K562 (cell line): Measurements from ENCODE around the gene DYRK1A. TPM values are rescaled to one million over a fixed set of nuclear protein-coding genes. Genes with fewer than 3 reads are reported as not detected.

Experiments used
- CGGBP1 ChIP-seq: fragments of 250-450 bp; sonication (Bioruptor Pico); IDR thresholded peaks from 2 replicates; pipeline ENCODE4 v1.9.0; 2021; ENCODE audit warnings: mild to moderate bottlenecking
- CLOCK ChIP-seq: fragments of 250-450 bp; sonication (Bioruptor Pico); IDR thresholded peaks from 2 replicates; pipeline ENCODE4 v1.4.0; 2020; ENCODE audit warnings: mild to moderate bottlenecking, moderate library complexity, borderline replicate concordance
- HINFP ChIP-seq: fragments of 450-650 bp; conservative IDR thresholded peaks from 2 replicates; pipeline ENCODE4 v1.6.1; 2016; ENCODE audit warnings: missing genetic modification characterization, low read depth, mild to moderate bottlenecking, control low read depth, missing compliant biosample characterization
- KLF10 ChIP-seq: fragments of 250-450 bp; sonication (Bioruptor Pico); IDR thresholded peaks from 2 replicates; pipeline ENCODE4 v1.6.1; 2021; ENCODE audit warnings: matching md5 sums
- MAFF ChIP-seq: IDR thresholded peaks from 2 replicates; pipeline ENCODE4 v1.6.1; 2012; ENCODE audit warnings: low read length, improper control_type of control experiment
- MAX ChIP-seq: sonication (generic); formaldehyde crosslinking; IDR thresholded peaks from 2 replicates; pipeline ENCODE4 v1.9.0; 2022; ENCODE audit warnings: mild to moderate bottlenecking, missing genetic modification reagents
- NFIX ChIP-seq: fragments of 250-450 bp; sonication (Bioruptor Pico); IDR thresholded peaks from 2 replicates; pipeline ENCODE4 v1.4.0; 2020; ENCODE audit warnings: low read depth, mild to moderate bottlenecking, moderate library complexity
- NFYB ChIP-seq: IDR thresholded peaks from 2 replicates; pipeline ENCODE4 v1.6.1; 2011; ENCODE audit warnings: mild to moderate bottlenecking, moderate library complexity; ENCODE audit not compliant: insufficient read length; ENCODE audit errors: extremely low read depth
- NR2C2 ChIP-seq, 2 experiments: fragments of 200-800 bp in 1 of 2; sonication (Bioruptor generic) in 1 of 2; sonication (generic) in 1 of 2; formaldehyde crosslinking in 1 of 2; IDR thresholded peaks; 2 replicates each; pipeline versions ENCODE4 v1.6.1 to v1.8.0; 2016 to 2022; ENCODE audit warnings: mild to moderate bottlenecking in 1 of 2, missing compliant biosample characterization in 1 of 2, missing genetic modification characterization in 1 of 2, missing genetic modification reagents in 1 of 2
- NRF1 ChIP-seq, 2 experiments: fragments of 450-650 bp; IDR thresholded peaks in 1 of 2; conservative IDR thresholded peaks in 1 of 2; 2 replicates each; pipeline ENCODE4 v1.6.1; 2014; ENCODE audit warnings: mild to moderate bottlenecking in 2 of 2
- OTX1 ChIP-seq: fragments of 450-650 bp; formaldehyde crosslinking; IDR thresholded peaks from 2 replicates; pipeline ENCODE4 v1.4.0; 2022; ENCODE audit warnings: mild to moderate bottlenecking
- PTBP1 ChIP-seq: fragments of 200-400 bp; formaldehyde crosslinking; IDR thresholded peaks from 2 replicates; pipeline ENCODE4 v1.6.1; 2017; ENCODE audit warnings: low read depth, low read length
- ZBTB9 ChIP-seq: fragments of 450-650 bp; formaldehyde crosslinking; IDR thresholded peaks from 2 replicates; pipeline ENCODE4 v1.4.0; 2020; ENCODE audit warnings: mild to moderate bottlenecking, moderate library complexity
- ZNF175 ChIP-seq: fragments of 200-800 bp; sonication (Bioruptor generic); IDR thresholded peaks from 2 replicates; pipeline ENCODE4 v1.6.1; 2016; ENCODE audit warnings: low read depth, mild to moderate bottlenecking, missing genetic modification characterization, missing compliant biosample characterization
- ZNF239 ChIP-seq: fragments of 250-450 bp; sonication (Bioruptor Pico); IDR thresholded peaks from 2 replicates; pipeline ENCODE4 v1.4.0; 2020; ENCODE audit warnings: mild to moderate bottlenecking
- ZNF354B ChIP-seq: fragments of 250-450 bp; sonication (Bioruptor Pico); IDR thresholded peaks from 2 replicates; pipeline ENCODE4 v1.4.0; 2020
- ZNF639 ChIP-seq, 2 experiments: fragments of 200-800 bp in 1 of 2; sonication (Bioruptor generic) in 1 of 2; sonication (generic) in 1 of 2; formaldehyde crosslinking in 1 of 2; IDR thresholded peaks in 1 of 2; conservative IDR thresholded peaks in 1 of 2; 2 replicates each; pipeline versions ENCODE4 v1.5.0 to v1.6.1; 2016 to 2020; ENCODE audit warnings: missing compliant biosample characterization in 1 of 2, missing genetic modification characterization in 1 of 2, missing genetic modification reagents in 1 of 2
- ZNF717 ChIP-seq: fragments of 250-450 bp; sonication (Bioruptor Pico); IDR thresholded peaks from 2 replicates; pipeline ENCODE4 v1.5.0; 2021
- polyA plus RNA-seq, 8 experiments: library from polyadenylated mRNA; depleted of rRNA in 4 of 8; stranded (reverse) in 5 of 8; unstranded in 3 of 8; fragments of >200 nt; fragmentation: Nextera tagmentation in 2 of 8; fragmentation: Illumina TruSeq in 1 of 8; extraction: Ambion mirVana in 2 of 8; extraction: Trizol in 1 of 8; gene quantifications; 2 replicates each; pipeline versions ENCODE4 v1.2.1 to v1.2.3, GENCODE V29; 2011 to 2014; ENCODE audit warnings: inconsistent platforms in 1 of 8, missing spikeins in 1 of 8
- total RNA-seq, 7 experiments: library from RNA; depleted of rRNA in 6 of 7; stranded (reverse); fragments of >200 nt in 6 of 7; fragmentation: Illumina TruSeq in 2 of 7; extraction: Trizol in 2 of 7; gene quantifications; 2 replicates each; pipeline versions ENCODE4 v1.2.1 to v1.2.3, GENCODE V29; 2011 to 2021; ENCODE audit warnings: low replicate concordance in 1 of 7

The DYRK1A gene
- total and polyA plus RNA-seq, 9 of the 15 experiments (the other 6 are each of a cell fraction or from before 2014, with no cell fraction given) = 3.7 to 64.8 (median 42.3) TPM

GRCh38 chr21:37566790-37567615, 200.4 kb downstream of the DYRK1A start (continued):
- peak; percentile 52 for TF ChIP-seq NFIX
- no peak for TF ChIP-seq NFYB
- TF ChIP-seq ZNF354B (CRISPR knock-in tag) = peak; percentile 89
- TF ChIP-seq HINFP = peak; percentile 92
- peak; percentile 97 for TF ChIP-seq OTX1
- no peak for TF ChIP-seq MAX (CRISPR knock-in tag)
- no peak for TF ChIP-seq NR2C2 (CRISPR knock-in tag; IDR thresholded peaks at IDR 0.05)
- peak; percentile 31; the same call in 1 of the 2 replicates for TF ChIP-seq NR2C2 (tag; IDR thresholded peaks at IDR 0.05)
- no peak for TF ChIP-seq PTBP1
- TF ChIP-seq ZNF239 (CRISPR knock-in tag) = peak; percentile 92
- peak; percentile 95 for TF ChIP-seq ZBTB9 (CRISPR knock-in tag)
- TF ChIP-seq ZNF639 (CRISPR knock-in tag; conservative IDR thresholded peaks at IDR 0.05 in 1 of 2, IDR thresholded peaks at IDR 0.05 in 1 of 2) = peak in 1 of 2 experiments; percentile 98; a peak in 2 of 4 replicates
- TF ChIP-seq ZNF175 (CRISPR knock-in tag) = peak; percentile 99
- peak; percentile 58 for TF ChIP-seq MAFF
- TF ChIP-seq ZNF717 = peak; percentile 85; the same call in 1 of the 2 replicates
- peak; percentile 25 to 52; a peak in 3 of 4 replicates for TF ChIP-seq NRF1 (conservative IDR thresholded peaks at IDR 0.05 in 1 of 2, IDR thresholded peaks at IDR 0.05 in 1 of 2)
- TF ChIP-seq KLF10 (CRISPR knock-in tag) = no peak
- TF ChIP-seq CLOCK (CRISPR knock-in tag) = 0 out of 2 replicates have a peak, but pooled peaks have one; percentile 59
- no peak for TF ChIP-seq CGGBP1 (CRISPR knock-in tag)
